GM19043 (cell line): ENCODE measurements around the gene ERC2.

Source experiments
- ATAC-seq: cut with Tn5 transposase; IDR thresholded peaks from one replicate; pipeline ENCODE4 v1.9.1; 2021; ENCODE audit warnings: low read depth; ENCODE audit not compliant: unreplicated experiment

ERC2 gene

GRCh38 chr3:55958605-55959004 lies 509.7 kb downstream of the ERC2 start:
- no peak for ATAC-seq

GRCh38 chr3:55955891-55956477 lies 512.3 kb downstream of the ERC2 start:
- ATAC-seq, result no peak

- ATAC-seq, result no peak
Measured at GRCh38 chr3:55951388-55951787, 516.9 kb downstream of the ERC2 start.

- ATAC-seq, result no peak
Measured at GRCh38 chr3:55947406-55947805, 520.9 kb downstream of the ERC2 start.

- ATAC-seq, result no peak
Measured at GRCh38 chr3:55946574-55947160, 521.6 kb downstream of the ERC2 start.

GRCh38 chr3:55942868-55943267 lies 525.4 kb downstream of the ERC2 start:
- ATAC-seq, result no peak

- ATAC-seq, result no peak
Measured at GRCh38 chr3:55939287-55939686, 529.0 kb downstream of the ERC2 start.

- ATAC-seq, result no peak
Measured at GRCh38 chr3:55937301-55937700, 531.0 kb downstream of the ERC2 start.

GRCh38 chr3:55936549-55937052 lies 531.7 kb downstream of the ERC2 start:
- ATAC-seq, result no peak

GRCh38 chr3:55935241-55935640 lies 533.0 kb downstream of the ERC2 start:
- no peak for ATAC-seq

- ATAC-seq, result no peak
Measured at GRCh38 chr3:55934771-55935170, 533.5 kb downstream of the ERC2 start.

- ATAC-seq, result no peak
Measured at GRCh38 chr3:55929154-55929869, 539.0 kb downstream of the ERC2 start.

- no peak for ATAC-seq
Measured at GRCh38 chr3:55923626-55924025, 544.6 kb downstream of the ERC2 start.

GRCh38 chr3:55923207-55923606 lies 545.1 kb downstream of the ERC2 start:
- no peak for ATAC-seq

- no peak for ATAC-seq
Measured at GRCh38 chr3:55912880-55913279, 555.4 kb downstream of the ERC2 start.

- ATAC-seq, result no peak
Measured at GRCh38 chr3:55911266-55911665, 557.0 kb downstream of the ERC2 start.

GRCh38 chr3:55910543-55910942 lies 557.7 kb downstream of the ERC2 start:
- ATAC-seq, result no peak

GRCh38 chr3:55909373-55909772 lies 558.9 kb downstream of the ERC2 start:
- no peak for ATAC-seq

GRCh38 chr3:55907616-55908015 lies 560.7 kb downstream of the ERC2 start:
- ATAC-seq, result no peak

- ATAC-seq, result no peak
Measured at GRCh38 chr3:55906896-55907295, 561.4 kb downstream of the ERC2 start.

GRCh38 chr3:55904716-55905115 lies 563.6 kb downstream of the ERC2 start:
- no peak for ATAC-seq

GRCh38 chr3:55903680-55904079 lies 564.6 kb downstream of the ERC2 start:
- ATAC-seq, result no peak
